ENCODE measurements around the gene TMEM247. TPM values are rescaled to one million over a fixed set of nuclear protein-coding genes. Genes with fewer than 3 reads are reported as not detected.

The TMEM247 gene
- total and polyA plus RNA-seq, 10 of the 15 experiments (the other 5 are each of a cell fraction or from before 2014, with no cell fraction given) = not detected

DNA sequence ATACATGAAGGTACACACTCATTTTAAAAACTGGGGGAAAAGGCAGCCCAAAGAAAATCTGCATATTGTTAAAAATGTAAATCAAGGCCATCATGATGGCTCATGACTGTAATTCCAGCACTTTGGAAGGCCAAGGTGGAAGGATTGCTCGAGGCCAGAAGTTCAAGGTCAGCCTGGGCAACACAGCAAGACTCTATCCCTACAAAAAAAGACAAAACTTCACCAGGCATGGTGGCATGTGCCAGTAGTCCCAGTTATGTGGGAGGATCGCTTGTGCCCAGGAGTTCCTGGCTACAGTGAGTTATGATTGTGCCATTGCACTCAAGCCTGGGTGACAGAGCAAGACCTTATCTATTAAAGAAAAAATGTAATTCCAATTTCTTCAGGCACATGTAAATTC, 34.6 kb upstream of the TMEM247 start (continued):
- TF ChIP-seq, protein P1, sequence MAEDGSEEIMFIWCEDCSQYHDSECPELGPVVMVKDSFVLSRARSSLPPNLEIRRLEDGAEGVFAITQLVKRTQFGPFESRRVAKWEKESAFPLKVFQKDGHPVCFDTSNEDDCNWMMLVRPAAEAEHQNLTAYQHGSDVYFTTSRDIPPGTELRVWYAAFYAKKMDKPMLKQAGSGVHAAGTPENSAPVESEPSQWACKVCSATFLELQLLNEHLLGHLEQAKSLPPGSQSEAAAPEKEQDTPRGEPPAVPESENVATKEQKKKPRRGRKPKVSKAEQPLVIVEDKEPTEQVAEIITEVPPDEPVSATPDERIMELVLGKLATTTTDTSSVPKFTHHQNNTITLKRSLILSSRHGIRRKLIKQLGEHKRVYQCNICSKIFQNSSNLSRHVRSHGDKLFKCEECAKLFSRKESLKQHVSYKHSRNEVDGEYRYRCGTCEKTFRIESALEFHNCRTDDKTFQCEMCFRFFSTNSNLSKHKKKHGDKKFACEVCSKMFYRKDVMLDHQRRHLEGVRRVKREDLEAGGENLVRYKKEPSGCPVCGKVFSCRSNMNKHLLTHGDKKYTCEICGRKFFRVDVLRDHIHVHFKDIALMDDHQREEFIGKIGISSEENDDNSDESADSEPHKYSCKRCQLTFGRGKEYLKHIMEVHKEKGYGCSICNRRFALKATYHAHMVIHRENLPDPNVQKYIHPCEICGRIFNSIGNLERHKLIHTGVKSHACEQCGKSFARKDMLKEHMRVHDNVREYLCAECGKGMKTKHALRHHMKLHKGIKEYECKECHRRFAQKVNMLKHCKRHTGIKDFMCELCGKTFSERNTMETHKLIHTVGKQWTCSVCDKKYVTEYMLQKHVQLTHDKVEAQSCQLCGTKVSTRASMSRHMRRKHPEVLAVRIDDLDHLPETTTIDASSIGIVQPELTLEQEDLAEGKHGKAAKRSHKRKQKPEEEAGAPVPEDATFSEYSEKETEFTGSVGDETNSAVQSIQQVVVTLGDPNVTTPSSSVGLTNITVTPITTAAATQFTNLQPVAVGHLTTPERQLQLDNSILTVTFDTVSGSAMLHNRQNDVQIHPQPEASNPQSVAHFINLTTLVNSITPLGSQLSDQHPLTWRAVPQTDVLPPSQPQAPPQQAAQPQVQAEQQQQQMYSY (CRISPR knock-in tag; IDR thresholded peaks at IDR 0.05) = no peak
- no peak for TF ChIP-seq ZZZ3 (IDR thresholded peaks at IDR 0.05; ENCODE audit: control insufficient read depth, insufficient read length, low read depth)
- no peak for TF ChIP-seq BCL11A (IDR thresholded peaks at IDR 0.05; ENCODE audit: low read depth, low read length)
- no peak for TF ChIP-seq POLR2AphosphoS5 (IDR thresholded peaks at IDR 0.05; ENCODE audit: low read length)
- TF ChIP-seq CBFB (IDR thresholded peaks at IDR 0.05; ENCODE audit: low read depth) = no peak
- no peak for TF ChIP-seq SRF (IDR thresholded peaks at IDR 0.05; ENCODE audit: low read depth in 2 of 2, low read length in 2 of 2)

DNA sequence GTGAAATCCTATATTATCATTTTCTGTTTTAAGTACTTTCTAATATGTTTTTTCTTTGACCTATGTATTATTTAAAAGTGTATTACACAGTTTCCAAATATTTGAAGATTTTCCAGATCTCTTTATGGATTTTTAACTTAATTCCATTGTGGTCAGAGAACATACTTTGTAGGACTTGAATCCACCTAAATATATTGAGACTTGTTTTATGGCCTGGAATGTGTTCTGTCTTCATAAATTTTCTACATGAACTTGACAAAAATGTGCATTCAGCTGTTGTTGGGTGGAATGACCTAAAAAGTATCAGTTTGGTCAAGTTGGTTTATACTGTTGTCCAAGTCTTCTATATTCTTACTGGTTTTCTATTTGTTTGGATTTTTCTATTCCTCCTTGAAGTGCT, 33.8 kb upstream of the TMEM247 start:
- no peak overlapping the region for H3K27ac ChIP-seq (ENCODE audit: control insufficient read depth, insufficient read depth)
- H3K4me1 ChIP-seq (ENCODE audit: control insufficient read depth, insufficient read depth, low read length) = no peaks in the 10 kb centered on the region
- ATAC-seq (no peak), FAIRE-seq (no peak), DNase-seq (ENCODE audit: low read depth, low spot score) (no peak)
- no peaks in the 10 kb centered on the region for H3K79me2 ChIP-seq (ENCODE audit: control insufficient read depth, insufficient read depth, low read length)
- in situ Hi-C loops (cut with MboI) (no loop called here), intact Hi-C loops (cut with micrococcal nuclease; ENCODE audit: unreplicated experiment) (no loop called here)
- no peak overlapping the region for H2AFZ ChIP-seq (ENCODE audit: control insufficient read depth, low read depth, low read length)
- ChIA-PET RAD21 (ENCODE audit: unreplicated experiment) (no interaction called here), SMC1A (ENCODE audit: uncharacterized antibody, unreplicated experiment) (interaction anchor here (1.3 to 1.9 kb wide), 2 partner anchors 11 to 14 kb away, joined by 3 to 6 read pairs; no protein-coding TSS in a partner anchor), CTCF (interaction anchor here (0.6 to 1.4 kb wide), 3 partner anchors 15 to 290 kb away, joined by 3 to 5 read pairs (median 3); no protein-coding TSS in a partner anchor), POLR2A (no interaction called here)
- no peaks in the 10 kb centered on the region for H4K20me1 ChIP-seq (ENCODE audit: control insufficient read depth, insufficient read depth)
- no peak overlapping the region for H3K4me3 ChIP-seq
- H3K9me3 ChIP-seq (replicated peaks; ENCODE audit: control insufficient read depth, insufficient read depth, low read length) = no peaks in the 10 kb centered on the region; the same call in 2 of the 3 replicates
- no TSS peak for BruUV-seq (replicated peaks)
- H3K36me3 ChIP-seq (ENCODE audit: control insufficient read depth in 2 of 2, insufficient read depth in 2 of 2, low read length in 1 of 2) = no peaks in the 10 kb centered on the region; a peak in 1 of 4 replicates
- no peak overlapping the region for H3K4me2 ChIP-seq (ENCODE audit: control insufficient read depth, insufficient read depth)
- H3K27me3 ChIP-seq (replicated peaks in 1 of 2; ENCODE audit: control insufficient read depth in 2 of 2, insufficient read depth in 2 of 2, low read length in 1 of 2) = no peaks in the 10 kb centered on the region
- H3K9ac ChIP-seq (ENCODE audit: control insufficient read depth, insufficient read depth, low read length) = no peak overlapping the region
- TF ChIP-seq, protein P2, sequence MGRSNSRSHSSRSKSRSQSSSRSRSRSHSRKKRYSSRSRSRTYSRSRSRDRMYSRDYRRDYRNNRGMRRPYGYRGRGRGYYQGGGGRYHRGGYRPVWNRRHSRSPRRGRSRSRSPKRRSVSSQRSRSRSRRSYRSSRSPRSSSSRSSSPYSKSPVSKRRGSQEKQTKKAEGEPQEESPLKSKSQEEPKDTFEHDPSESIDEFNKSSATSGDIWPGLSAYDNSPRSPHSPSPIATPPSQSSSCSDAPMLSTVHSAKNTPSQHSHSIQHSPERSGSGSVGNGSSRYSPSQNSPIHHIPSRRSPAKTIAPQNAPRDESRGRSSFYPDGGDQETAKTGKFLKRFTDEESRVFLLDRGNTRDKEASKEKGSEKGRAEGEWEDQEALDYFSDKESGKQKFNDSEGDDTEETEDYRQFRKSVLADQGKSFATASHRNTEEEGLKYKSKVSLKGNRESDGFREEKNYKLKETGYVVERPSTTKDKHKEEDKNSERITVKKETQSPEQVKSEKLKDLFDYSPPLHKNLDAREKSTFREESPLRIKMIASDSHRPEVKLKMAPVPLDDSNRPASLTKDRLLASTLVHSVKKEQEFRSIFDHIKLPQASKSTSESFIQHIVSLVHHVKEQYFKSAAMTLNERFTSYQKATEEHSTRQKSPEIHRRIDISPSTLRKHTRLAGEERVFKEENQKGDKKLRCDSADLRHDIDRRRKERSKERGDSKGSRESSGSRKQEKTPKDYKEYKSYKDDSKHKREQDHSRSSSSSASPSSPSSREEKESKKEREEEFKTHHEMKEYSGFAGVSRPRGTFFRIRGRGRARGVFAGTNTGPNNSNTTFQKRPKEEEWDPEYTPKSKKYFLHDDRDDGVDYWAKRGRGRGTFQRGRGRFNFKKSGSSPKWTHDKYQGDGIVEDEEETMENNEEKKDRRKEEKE (IDR thresholded peaks at IDR 0.05) = no peak
- TF ChIP-seq, protein P3, sequence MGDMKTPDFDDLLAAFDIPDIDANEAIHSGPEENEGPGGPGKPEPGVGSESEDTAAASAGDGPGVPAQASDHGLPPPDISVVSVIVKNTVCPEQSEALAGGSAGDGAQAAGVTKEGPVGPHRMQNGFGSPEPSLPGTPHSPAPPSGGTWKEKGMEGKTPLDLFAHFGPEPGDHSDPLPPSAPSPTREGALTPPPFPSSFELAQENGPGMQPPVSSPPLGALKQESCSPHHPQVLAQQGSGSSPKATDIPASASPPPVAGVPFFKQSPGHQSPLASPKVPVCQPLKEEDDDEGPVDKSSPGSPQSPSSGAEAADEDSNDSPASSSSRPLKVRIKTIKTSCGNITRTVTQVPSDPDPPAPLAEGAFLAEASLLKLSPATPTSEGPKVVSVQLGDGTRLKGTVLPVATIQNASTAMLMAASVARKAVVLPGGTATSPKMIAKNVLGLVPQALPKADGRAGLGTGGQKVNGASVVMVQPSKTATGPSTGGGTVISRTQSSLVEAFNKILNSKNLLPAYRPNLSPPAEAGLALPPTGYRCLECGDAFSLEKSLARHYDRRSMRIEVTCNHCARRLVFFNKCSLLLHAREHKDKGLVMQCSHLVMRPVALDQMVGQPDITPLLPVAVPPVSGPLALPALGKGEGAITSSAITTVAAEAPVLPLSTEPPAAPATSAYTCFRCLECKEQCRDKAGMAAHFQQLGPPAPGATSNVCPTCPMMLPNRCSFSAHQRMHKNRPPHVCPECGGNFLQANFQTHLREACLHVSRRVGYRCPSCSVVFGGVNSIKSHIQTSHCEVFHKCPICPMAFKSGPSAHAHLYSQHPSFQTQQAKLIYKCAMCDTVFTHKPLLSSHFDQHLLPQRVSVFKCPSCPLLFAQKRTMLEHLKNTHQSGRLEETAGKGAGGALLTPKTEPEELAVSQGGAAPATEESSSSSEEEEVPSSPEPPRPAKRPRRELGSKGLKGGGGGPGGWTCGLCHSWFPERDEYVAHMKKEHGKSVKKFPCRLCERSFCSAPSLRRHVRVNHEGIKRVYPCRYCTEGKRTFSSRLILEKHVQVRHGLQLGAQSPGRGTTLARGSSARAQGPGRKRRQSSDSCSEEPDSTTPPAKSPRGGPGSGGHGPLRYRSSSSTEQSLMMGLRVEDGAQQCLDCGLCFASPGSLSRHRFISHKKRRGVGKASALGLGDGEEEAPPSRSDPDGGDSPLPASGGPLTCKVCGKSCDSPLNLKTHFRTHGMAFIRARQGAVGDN (IDR thresholded peaks at IDR 0.05) = no peak
- TF ChIP-seq SPI1 (IDR thresholded peaks at IDR 0.05; ENCODE audit: borderline replicate concordance, insufficient read depth, low read depth, low read length) (no peak), ZNF622 (IDR thresholded peaks at IDR 0.05) (no peak)
- TF ChIP-seq, protein P4, sequence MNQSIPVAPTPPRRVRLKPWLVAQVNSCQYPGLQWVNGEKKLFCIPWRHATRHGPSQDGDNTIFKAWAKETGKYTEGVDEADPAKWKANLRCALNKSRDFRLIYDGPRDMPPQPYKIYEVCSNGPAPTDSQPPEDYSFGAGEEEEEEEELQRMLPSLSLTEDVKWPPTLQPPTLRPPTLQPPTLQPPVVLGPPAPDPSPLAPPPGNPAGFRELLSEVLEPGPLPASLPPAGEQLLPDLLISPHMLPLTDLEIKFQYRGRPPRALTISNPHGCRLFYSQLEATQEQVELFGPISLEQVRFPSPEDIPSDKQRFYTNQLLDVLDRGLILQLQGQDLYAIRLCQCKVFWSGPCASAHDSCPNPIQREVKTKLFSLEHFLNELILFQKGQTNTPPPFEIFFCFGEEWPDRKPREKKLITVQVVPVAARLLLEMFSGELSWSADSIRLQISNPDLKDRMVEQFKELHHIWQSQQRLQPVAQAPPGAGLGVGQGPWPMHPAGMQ (IDR thresholded peaks at IDR 0.05; ENCODE audit: borderline replicate concordance) = no peak

Data from GM12878 (cell line).